HG02943 (cell line): Measurements from ENCODE around the gene FNTB.

Experiments
- ATAC-seq: cut with Tn5 transposase; IDR thresholded peaks from one replicate; pipeline ENCODE4 v1.9.1; 2021; ENCODE audit warnings: mild to moderate bottlenecking, low read depth, moderate library complexity; ENCODE audit not compliant: unreplicated experiment

The FNTB gene

DNA sequence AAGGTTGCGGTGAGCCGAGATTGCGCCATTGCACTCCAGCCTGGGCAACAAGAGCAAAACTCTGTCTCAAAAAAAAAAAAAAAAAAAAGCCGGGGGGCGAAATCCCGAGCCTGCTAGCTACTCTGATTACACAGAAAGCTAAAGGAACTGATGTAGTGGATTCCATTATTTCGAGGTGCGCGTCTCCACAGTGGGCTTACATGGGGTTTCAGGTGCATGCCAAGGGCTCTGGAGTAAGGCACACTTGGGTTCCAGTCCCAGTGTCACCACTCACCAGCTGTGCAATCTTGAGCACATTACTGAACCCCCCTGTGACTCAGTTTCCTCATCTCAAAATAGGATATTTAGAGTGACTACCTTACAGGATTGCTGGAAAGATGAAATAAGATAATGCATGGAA is 12.9 kb upstream of the FNTB start:
- no peak for ATAC-seq

DNA sequence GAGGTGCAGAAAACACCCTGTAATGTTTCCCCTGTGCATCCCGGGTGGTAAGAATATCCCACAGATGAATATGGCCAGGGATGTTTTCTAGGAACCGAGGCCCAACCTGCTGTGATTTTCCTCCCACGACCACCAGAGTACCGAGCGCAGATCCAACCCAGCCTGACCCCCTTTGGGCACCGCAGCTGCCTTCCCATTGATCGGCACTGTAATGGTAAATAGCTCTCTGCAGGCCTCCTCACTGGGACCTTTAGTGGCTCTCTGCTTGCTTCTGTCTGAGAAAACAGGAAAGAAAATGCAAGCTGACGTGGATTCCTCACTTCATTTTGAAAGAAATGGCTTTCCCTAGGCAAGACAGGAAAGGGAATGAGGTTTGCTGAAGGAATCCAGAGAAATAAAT is 12.1 kb upstream of the FNTB start:
- ATAC-seq: no peak

DNA sequence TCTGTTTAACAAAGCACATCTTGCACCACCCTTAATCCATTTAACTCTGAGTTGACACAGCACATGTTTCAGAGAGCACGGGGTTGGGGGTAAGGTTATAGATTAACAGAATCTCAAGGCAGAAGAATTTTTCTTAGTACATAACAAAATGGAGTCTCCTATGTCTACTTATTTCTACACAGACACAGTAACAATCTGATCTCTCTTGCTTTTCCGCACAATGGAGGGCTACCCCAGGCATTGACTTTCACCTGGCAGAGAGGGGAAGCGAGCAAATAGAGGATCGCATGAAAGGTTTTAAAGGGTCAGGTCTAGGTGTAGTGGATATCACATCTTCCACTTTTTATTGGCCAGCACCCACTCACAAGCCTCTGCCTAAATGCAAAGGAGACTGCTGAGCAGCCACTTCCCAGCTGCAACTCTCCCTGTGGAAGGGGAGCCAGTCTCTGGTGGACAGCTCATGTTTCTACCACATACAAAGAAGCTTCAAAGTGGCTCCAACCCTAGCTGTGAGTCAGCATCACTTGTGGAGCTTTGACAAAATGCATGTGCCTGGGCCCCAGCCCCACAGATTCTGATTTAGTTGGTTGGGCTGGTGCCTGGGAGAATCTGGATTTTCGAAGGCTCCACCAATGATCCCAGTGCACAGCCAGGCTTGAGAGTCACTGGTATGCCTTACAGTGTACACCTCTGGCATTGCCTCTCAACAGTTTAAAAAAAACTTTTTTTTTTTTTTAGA is 7.2 kb upstream of the FNTB start:
- no peak for ATAC-seq

DNA sequence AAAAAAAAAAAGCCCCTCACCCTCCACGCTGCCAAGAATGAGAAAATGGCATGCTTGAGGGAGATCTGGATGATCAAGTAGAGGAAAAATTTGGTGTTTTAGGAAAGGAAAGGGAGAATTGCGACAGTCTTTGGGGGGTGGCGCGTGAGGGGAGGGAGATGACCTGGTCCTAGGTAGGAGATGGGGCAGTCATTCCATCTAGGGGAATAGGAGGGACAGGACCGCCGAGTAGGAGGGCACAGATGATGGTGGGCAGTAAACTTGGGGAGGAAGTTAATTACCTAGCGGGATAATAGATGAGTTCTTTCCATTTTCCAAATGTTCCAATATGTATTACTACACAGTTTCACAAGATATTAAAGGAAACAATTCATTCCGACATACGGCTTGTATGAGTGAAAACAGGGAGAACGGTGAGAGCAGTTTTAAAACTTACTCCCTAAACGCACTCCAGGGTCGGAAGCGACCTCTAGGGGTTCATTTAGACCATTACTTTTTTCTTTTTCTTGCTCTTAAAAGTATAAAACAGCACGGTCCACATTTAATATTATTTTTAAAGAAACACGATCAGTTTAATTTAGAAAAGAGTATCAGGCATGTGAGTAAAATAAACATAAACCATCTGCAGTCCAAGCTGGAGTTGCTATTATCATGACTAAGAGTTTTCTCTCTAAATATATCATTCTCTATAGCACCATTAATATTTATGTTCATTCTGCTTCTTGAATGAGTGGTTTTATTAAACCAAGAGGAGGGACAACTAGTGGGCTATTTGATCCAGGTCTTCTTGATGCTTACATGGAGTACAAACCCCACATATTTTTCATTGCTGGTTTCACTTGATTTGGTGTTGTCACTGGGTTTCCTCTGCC is 3.0 kb upstream of the FNTB start:
- ATAC-seq: no peak

DNA sequence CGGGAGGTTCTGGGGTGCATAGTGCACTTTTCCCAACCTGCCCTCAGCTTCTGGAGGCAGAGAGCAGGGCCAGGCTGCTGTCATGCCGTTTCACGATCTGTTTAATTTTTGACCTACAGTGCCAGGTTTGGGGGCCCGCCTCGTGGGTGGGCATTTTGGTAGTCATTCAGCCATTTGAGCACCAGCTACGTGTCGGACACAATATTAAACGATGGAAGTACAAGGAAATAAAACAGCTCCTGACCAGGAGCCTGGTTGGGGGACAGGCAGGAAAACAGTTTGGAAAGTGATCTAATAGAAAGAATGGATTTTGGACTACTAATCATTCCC is 708 bp downstream of the FNTB start:
- ATAC-seq: peak; percentile 4

DNA sequence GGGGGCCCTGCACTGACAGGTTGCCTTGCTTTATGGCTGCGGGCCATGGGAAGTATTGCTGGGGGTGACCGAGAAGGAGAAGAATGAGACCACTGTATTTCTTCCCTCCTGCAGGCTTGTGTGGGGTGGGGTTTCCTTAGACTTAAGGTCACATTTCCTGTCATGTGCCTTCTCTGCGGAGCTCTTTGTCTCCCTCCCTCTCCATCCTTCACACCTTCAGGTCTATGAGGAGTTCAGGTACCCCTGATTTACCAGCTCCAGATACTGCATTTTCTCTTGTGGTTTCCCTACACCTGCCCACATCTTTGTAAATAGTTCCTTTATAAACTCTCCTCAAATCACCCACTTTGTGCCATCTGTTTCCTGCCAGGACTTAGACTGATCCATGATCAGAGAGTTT is 3.6 kb downstream of the FNTB start:
- no peak for ATAC-seq

DNA sequence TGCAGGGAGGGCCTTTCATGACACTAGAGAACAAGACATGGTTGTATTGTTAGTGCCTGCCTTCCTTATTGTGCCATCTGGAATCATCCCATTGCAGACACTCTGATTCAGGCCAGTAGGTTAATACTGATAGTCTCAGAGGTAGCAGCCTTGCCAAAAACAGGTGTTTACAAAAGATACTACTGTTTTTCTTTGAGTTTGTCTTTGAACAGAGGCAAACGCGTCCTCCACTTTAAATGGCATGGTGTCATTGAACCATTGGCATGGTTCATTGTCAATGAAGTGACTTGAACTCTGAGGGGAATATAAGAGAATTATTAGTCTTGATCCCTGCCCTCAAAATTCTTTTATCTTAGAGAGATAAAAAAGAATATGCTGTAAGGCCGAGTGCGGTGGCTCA is 4.2 kb downstream of the FNTB start:
- ATAC-seq: no peak

DNA sequence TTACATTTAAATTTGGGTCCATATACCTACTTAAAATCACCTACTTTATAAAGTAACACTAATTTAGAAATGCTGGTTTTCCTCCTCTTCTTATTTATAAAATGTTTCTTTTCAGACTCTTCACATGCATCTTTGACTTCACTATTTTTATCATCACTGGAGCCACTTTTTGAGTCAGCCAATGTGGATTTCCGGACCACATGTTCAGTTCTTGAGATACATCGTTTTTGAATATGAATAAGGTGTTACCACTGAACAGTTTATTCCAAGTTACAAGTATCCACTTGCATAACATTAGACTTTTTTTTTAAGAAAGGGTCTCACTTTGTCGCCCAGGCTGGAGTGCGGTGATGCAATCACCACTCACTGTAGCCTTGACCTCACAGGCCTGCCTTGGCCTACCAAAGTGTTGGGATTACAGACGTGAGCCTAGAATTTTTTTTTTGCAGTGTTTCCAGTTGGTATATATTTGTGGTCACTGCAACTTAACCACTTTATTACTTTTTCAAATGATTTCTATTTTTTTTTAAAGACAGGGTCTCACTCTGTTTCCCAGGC is 5.7 kb downstream of the FNTB start:
- ATAC-seq: no peak

DNA sequence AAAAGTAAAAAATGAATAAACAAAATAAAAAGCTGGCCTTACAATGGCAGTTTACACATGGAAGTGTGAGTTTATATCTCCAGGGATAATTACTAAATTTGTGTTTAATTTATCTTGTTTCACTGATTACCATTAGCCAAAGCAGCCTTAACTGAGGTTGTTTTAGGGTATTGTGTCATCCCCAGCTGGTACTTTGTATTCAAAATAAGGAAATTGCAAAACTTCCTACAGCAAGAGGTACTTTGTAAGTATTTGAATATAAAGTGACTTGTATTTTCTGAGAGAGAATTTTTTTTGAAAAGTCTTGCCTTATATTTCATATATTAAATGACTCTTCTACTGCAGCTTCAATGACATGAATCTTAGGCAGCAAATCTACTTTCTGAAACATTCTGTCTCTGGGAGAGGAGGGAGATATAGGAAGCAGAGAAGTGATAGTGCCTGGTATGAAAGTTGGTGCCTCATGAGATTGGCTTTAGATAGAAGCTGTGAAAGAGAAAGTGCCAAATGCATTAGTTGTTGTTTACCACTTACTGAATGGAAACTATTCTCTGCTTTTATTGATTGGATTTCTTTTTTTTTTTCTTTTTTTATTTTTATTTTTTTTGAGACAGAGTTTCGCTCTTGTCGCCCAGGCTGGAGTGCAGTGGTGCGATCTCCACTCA is 6.7 kb downstream of the FNTB start:
- ATAC-seq: no peak

DNA sequence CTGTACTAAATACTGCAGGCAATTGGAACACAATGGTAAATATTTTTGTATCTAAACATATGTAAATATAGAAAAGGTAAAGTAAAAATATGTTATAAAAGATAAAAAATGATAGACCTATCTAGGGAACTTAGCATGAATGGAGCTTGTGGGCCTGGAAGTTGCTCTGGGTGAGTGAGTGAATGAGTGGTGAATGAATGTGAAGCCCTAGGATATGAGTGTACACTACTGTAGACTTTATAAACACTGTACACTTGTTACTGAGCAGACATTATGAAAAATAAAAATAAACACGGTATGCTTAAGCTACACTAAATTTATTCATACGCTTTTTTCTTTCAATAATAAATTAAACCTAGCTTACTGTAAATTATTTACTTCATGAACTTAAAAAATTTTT is 7.8 kb downstream of the FNTB start:
- no peak for ATAC-seq

DNA sequence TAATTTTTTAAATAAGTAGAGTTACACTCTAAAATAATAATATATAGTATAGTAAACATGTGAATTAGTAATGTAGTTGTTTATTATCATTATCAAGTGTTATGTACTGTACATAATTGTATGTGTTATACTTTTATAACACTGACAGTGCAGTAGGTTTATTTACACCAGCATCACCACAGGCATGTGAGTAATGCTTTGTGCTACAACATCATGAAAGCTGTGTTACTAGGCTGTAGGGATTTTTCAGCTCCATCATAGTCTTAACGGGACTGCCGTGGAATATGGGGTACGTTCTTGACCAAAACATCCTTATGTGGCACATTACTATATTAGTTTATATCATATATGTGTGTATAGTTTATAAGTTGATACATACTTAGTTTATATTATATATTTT is 8.6 kb downstream of the FNTB start:
- ATAC-seq: no peak

DNA sequence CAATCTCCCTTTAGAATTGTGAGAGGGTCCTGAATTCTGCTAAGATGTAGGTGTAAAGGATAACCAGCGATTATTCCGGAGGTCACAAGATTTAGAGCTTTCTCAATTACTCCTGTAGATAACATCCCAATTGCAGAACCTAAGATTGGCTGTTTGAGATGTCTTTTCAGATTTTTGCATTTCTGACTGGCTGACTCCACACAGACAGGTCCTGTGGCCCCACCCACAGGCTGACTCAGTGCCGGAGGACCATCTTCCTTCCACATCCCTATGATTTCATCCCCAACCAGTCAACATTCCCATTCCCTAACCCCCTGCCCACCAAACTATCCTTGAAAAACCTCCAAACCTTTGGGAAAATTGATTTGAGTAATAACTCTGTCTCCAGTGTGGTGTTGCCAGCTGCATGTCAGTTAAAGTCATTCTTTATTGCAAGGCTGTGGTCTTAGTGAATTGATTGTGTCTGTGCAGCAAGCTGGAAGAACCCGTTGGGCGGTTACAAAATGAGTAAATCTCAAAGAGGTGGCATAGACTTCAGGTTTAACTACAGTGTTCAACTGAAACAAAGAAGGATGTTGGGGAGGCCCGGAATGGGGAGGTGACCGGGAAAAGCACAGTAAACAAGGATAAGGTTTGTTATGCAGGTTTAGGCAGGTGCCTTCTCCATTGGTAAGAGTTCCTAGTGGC is 10.6 kb downstream of the FNTB start:
- no peak for ATAC-seq

DNA sequence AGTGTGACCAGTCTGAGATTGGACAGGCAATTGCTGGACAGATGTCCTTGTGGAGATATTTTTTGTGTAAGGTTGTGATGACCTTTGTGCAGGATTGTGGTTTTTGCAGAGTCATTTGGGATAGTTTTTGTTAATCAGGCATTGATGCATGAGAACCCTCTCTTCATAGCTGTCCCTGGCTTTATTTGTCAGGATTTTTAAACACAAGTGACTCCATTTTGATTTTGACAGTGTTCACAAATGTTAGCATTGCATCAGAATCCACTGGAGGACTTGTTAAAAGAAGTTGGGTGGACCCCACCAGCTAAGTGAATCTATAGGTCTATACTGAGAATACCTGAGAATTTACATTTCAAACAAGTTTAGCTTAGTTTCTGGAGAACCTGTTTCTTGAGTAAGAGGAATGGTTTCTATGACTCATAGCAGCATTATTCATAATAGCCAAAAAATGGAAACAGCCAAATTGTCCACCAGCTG is 11.8 kb downstream of the FNTB start:
- ATAC-seq: no peak

DNA sequence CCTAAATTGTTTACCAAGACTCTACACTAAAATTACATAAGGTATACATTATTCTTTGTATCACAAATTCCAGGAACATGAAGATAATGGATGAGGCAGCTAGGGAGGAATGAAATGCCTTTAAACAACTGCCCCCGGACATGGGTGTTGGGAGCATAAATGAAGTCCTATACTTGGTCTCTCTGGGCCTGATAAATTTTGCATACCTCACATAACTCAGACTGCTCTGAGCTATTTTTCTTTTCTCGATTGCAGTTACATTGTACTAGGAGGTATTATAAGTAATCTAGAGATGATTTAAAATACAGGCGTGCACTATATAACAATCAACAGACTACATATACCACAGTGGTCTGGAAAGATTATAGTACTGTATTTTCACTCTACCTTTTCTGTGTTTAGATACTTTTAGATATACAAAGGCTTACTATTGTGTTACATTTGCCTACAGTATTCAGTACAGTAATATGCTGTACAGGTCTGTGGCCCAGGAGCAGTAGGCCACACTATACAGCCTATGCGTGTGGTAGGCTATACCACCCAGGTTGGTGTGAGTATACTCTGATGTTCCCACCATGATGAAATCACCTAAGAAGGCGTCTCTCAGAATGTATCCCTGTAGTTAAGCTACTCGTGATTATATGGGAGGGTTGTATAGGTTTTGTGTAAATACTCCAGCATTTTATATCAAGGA is 14.3 kb downstream of the FNTB start:
- ATAC-seq: no peak

DNA sequence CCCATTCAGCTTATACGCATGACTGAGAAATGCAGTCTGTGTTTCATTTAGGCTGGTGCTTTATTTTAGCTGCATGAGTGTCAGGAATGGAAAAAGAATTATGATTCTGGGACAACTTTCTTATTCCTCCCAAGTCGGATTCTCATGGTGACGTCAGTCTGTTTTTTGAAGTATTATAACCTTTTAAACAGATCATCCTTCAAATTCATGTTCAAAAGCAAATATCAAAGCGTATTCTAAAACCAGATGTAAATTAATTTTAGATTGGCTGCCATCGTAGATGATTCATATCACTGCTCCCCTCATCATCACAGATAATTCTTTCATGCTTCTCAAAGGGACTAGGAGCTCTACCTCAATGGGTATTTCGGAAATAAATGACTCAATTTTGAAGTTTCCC is 15.0 kb downstream of the FNTB start:
- ATAC-seq: no peak

DNA sequence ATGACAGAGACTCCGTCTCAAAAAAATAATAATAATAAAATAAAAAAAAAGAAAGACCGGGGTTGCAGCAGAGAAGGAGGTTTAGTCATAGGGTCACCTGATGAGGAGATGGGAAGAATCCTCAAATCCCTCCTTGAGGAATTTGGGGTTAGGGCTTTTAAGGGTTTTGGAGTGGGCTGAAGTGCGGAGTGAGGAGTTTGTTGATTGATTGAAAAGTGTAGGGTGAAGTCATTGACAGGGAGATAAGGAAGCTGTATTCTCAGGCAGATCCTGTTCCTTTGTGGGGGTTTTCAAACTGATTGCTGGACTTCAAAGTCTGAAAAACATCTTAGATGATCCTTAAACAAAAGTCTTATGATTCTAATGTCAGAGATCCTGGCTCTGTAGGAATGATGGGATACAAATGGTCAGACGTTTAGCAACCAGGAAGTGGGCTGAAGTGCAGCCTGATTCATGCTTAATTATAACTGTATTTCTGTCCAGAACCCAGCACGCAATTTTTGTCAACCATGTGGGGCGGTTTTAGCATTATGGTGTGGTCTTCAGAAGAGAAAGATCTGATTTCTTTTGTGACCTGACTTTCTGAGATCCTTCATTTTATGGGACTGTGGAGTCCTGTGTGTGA is 16.0 kb downstream of the FNTB start:
- no peak for ATAC-seq

DNA sequence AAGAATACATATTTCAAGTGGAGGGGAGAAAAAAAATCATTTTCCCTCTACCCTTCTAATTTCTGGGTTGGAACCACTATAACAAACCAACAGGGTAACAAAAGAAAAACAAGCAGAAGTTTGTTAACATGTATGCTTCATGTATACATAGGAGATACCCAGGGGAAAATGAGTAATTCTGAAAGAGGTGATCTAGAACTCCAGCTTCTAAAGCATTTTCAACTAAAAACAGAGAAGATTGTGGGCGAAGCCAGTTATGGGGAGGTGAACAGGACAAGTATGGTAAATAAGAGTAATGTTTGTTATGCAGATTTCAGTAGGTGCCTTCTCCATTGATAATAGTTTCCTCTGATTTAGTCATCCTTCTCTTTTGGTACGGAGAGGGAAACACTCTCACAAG is 16.7 kb downstream of the FNTB start:
- no peak for ATAC-seq

DNA sequence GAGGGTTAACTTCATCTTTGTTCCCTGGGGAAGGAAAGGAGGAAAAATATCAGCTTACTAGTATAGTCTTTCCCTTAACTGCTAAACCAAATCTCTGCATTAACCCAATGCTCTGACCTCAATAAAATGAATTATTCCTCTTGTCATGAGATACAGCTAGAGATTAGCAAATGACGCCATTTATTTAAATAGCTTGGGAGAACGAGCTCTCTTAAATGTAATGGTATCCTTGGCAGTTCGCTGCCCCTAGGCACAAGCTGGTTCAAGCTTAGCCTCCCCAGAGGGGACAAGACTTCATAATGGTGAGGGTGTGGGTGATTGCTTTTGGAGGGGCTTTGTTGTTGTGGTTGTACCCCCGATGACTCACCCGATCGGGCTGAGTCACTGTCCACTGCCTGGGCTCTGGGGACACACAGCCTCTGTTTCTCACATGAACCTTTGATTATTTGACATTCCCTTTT is 19.6 kb downstream of the FNTB start:
- ATAC-seq: no peak

DNA sequence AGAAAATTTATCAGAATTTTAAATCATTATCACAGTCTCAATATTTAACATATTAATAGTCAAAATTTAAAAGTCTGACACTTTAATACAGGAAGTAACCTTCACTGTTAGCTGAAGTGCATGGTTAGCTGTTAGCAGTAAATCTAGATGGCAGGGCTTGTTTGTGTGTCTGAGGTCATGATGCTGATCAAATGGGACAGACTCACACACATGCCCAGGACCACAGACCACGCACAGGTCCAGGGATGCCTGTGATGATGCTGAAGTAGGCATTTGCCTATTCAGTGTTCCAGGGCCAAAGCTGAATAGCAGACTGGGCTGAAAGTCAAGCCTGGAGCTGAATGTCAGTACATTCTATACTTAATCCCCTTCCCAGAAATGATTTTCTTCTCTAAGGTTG is 20.5 kb downstream of the FNTB start:
- no peak for ATAC-seq
